GM19025 (cell line): ENCODE measurements around the gene PRR32.
"Not testable (repeated sequence)": the region's sequence is repeated elsewhere in the genome, so short reads cannot be mapped to it uniquely, and the experiment has no call there.

ENCODE experiments used
- ATAC-seq: cut with Tn5 transposase; IDR thresholded peaks from one replicate; pipeline ENCODE4 v1.9.1; 2021; ENCODE audit warnings: mild to moderate bottlenecking, low read depth, moderate library complexity; ENCODE audit not compliant: unreplicated experiment

Gene PRR32, protein sequence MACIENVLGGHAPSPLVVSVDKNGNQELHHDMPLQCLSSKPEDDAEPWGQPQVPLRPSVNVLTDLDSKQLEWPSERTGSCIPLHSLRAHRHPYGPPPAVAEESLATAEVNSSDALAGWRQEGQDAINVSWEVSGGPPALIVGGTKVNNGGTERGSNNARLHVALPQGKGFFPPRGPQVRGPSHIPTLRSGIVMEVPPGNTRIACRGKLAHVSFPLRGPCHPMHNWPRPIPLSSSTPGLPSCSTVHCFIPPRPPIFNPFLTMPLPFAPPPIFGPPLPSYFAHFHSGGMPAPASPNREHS

DNA sequence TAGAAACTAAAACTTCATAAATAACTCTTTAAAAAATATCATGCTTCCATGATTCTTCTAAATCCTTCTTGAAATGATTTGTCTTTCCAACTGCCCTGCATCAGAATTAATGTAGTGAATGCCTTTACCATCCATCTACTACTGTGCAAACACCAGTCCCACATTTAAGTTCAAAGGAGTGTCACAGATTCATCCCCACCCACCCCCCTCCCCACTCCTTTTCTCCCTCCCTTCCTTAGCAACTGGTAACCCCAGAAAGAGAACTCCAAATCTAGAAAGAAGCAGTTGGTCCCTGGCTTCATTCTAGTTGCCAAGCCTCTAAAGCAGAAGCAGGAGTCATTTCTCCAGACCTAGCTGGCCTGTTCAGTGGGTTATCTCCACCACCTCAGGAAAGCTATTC lies at the start of gene PRR32:
Gene PRR32 (plus strand): TSS at position 301 of the 400 bp plus-strand sequence. CDS start 115 bp downstream, outside the sequence.
- no peak for ATAC-seq

DNA sequence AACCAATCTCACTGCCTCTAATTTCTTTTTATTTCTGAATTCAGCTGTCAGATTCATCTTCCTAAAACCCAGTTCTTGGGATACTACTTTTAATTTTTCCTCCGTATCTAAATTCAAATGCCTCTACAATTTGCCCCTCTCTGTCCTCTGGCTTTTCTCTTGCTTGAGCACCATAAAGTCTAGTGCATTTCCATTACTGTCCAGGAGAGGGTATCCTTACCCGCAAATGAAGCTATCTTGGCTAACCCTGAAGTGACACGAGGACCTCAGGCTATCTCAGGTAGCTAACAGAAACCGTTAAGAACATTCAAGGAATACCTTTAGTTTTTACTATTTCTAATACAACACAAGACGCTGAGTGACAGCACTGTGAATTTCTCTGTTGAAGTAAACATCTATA lies 49.4 kb upstream of the PRR32 start:
- ATAC-seq = no peak

DNA sequence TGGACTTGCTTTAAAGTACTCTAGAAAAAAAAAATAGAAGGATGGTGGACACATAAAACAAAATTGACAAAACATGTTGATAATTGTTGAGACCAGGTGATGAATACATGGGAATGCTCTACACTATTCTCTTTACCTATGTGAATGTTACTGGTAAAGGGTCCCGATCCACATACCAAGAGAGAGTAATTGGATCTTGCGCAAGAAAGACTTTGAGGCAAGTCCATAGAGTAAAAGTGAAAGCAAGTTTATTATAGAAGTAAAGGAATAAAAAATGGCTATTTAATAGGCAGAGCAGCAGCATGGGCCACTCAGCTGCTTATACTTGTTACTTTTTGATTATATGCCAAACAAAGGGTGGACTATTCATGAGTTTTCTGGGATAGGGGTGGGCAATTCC lies 34.0 kb upstream of the PRR32 start:
- no peak for ATAC-seq

DNA sequence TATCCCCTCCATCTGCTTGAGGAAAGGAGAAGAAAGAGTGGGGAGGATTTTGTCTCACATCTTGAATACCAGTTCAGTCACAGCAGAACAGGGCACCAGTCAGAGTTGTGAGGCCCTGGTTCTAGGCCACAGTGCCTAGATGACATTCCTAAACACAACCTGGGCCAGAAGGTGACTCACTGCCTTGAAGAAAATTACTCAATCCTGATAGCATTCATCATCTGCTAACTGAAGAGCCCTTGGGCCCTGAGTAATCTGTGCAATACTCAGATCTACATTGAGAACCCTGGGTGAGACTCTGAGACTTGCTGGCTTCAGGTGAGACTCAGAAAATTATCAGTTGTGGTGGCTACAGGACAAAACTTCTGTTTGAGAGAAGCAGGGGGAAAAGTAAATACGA lies 20.5 kb upstream of the PRR32 start:
- no peak for ATAC-seq

DNA sequence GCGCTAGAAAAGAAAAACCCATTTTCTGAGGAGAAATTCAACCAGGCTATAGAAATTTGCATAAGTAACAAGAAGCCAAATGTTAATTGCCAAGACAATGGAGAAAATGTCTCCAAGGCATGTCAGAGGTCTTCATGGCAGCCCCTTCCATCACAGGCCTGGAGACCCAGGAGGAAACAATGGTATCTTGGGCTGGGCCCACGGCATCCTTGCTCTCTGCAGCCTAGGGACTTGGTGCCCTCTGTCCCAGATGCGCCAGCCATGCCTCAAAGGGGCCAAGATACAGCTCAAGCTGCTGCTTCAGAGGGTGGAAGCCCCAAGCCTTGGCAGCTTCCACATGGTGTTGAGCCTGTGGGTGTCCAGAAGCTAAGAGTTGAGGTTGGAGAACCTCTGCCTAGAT lies 12.7 kb upstream of the PRR32 start:
- not testable (repeated sequence) for ATAC-seq

DNA sequence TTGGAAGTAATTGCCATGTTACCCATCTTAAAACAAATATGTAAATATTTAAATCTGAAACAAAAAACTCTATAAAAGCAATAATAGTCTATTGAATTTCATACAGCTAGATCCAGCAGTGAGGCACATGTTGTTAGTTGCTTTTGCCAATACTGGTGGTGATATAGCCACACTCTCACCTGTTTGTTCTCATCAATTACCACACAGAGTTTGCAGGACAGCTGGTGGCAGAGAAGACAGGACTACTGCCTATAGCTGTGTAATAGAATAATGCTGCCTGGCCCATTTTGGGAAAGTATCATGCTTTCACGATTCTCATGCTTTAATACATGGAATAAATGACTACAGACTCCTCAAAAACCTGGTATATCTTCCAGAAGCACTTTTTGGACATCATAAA lies 3.7 kb upstream of the PRR32 start:
- ATAC-seq = no peak

DNA sequence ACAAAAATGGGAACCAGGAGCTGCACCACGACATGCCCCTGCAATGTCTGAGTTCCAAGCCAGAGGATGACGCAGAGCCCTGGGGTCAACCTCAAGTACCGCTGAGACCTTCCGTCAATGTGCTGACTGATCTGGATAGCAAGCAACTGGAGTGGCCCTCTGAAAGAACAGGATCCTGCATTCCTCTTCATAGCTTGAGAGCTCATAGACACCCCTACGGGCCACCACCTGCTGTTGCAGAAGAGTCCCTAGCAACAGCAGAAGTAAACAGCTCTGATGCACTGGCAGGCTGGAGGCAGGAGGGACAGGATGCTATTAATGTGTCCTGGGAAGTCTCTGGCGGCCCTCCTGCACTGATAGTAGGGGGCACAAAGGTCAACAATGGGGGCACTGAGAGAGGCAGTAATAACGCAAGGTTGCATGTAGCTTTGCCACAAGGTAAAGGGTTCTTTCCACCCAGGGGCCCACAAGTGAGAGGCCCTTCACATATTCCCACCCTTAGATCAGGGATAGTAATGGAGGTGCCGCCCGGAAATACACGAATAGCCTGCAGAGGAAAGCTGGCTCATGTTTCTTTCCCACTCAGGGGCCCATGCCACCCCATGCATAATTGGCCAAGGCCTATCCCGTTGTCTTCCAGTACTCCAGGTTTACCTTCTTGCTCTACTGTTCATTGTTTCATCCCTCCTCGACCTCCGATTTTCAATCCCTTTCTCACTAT lies 1.3 kb downstream of the PRR32 start:
- no peak for ATAC-seq

DNA sequence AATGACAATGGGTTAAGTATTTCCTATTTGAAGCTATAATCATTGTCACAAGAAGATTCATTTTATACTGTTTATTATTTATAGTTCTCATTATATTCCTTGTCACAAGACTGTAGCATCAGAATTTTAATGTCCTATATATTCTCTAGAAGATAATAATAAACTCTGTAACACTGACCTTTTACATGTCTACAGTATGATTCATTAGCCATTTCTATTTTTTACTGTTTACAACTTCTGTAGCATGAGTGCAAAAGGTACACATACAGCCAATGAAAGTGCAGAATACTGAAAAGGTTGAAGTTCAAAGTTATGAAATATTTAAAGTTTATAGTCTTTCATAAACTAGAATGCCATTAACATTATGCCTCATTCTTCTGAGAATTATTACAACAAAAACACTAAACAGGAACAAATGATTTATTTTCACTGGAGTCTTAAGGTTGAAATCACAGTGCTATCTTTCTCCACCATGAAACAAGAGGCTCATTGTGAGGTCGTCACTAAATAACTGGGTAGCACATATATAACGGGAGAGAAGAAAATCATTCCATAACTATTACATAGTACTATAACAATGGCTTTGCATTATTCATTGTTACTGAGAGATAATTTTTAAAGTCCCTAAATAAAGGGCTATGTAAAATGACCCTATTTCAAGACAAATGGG lies 4.9 kb downstream of the PRR32 start:
- no peak for ATAC-seq

DNA sequence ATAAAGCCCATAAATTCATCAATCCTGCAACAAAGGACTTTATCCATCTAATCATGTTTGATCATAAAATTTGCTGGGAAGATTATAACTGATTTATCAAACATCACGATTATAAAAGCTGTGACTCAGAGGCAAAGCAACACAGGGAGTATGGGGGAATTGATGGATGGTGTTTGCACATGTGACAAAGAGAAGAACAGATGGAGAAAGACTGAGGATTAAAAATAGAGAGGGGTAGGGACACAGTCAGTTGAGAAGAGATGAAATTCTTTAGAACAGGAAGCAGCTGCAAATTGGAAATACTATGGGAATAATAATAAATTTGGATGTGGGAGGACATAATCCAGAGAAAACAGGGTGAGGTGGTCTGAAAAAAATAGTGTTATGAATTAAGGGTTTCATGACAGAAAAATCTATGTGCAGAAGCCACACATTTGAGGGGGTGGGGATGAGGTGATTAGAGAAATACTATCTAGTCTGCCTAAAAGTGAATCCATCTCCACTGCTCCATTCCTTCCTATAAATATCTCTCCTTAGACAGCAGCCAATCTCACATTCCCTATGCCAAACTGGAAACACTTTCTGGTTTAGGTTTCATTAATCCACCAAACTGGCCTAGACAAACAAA lies 6.2 kb downstream of the PRR32 start:
- ATAC-seq = no peak

DNA sequence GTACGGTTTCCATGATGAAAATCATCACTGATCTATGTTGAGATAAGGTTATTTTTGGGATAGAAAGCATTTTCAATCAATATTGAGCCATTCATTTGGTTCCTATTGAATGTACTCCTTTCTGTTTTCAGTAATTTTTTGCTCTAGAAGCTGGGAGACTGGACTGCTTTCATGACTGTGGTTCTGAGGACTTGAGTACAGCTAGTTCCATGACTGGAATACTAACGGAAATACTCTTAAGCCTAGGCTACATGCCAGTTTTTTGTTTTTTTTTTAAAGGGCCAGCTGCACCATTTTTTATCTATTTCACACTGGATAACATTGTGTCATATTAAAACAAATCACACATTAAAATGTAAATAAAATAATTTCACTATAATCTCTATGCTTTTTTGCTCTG lies 16.7 kb downstream of the PRR32 start:
- no peak for ATAC-seq

DNA sequence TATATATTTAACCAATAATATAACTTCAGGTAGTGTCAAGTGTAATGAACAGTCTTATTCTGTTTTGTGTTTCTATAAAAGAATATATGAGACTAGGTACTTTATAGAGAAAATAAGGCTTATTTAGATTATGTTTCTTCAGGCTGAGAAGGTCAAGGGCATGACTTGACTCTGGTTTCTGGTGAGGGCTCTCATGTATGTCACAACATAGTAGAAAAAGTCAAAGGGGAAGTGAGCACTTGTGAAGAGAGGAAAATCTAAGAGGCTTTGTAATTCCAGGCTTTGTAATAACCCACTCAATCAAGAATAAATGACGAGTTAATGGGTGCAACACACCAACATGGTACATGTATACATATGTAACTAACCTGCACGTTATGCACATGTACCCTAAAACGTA lies 27.6 kb downstream of the PRR32 start:
- no peak for ATAC-seq

DNA sequence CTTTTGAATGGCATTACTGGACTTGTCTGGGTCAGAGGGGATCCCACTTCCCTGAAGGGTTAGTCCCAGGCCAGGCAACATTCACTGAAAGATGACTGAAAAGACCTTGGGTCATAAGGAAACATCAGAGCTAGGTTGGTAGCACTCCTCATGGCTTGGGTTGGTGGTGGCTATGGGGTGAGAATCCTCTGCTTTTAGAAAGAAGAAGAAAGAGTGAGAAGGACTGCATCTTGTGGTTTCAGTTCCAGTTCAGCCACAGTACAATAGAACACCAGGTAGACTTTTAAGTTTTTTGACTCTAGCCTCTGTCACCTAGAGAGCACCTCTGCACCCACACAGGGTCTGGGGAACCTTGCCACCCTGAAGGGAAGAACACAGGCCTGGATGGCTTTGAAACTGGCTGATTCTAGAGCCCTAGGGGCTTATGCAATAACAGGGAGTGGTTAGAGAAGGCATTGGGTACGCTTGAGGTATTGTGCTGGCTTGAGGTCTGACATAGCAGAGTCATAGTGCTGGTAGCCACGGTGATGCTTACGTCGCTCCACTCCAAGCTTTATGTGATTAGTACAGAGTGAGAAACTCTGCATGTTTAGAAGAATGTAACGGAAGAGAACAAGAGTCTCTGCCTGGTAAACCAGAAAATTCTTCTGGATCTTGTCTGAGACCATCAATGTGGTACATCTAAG lies 36.5 kb downstream of the PRR32 start:
- ATAC-seq = no peak
